Measurements from ENCODE around the gene DDX55.

The DDX55 gene

DNA sequence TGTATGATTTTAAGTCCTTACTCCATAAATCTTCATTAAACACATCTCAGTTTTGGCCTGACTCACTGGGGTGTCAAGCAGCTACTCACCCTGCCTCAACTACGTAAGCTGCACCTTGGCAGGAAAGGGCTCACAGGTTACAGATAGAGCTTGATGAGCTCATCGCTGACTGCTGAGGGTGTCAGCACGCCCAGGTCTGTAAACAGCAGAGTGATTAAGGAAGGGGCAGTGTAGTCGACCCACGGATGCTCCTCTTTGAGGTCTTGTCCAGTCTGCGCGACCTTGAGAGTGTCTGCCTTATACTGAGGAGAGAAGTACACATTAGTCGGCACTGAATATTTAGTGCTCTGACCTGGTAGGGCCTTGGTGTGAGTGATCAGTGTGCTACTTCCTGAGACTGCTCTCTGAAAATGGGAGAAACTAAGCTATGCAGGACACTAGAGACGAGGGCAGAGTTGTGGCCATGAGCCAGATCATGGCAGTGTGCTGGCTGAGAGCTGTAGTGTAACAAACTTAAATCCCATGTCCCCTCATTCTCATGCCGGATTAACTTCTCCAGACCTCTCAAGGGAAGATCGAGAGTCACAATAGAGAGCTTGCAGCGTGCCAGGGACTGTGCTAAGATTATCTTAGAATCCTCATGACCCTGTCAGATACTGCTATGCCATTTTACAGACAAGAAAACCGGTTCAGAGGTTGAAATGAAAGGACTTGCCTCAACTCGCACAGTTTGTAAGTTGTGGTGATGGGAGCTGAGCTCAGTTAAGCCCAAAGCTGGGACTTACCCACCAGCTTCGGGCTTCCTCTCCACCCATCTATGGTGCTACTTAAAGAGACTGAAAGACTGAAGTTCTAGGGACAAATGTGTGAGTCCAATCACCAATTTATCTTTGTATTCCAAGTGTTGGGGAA lies 20.0 kb downstream of the DDX55 start:
- no peak for ATAC-seq (replicated peaks)
- no peak overlapping the region for H3K27ac Mint-ChIP-seq
- no peaks in the 10 kb centered on the region for H3K27me3 Mint-ChIP-seq
- DNase-seq: no peak
- peaks cover 29 to 56% of the 10 kb centered on the region in 2 donors for H3K36me3 Mint-ChIP-seq
- no peaks in the 10 kb centered on the region for H3K9me3 Mint-ChIP-seq
- H3K4me3 Mint-ChIP-seq: no peak overlapping the region
- peaks cover 0 to 6% of the 10 kb centered on the region in 2 donors for H3K4me1 Mint-ChIP-seq

- peak; percentile 99 for ATAC-seq (replicated peaks)
- Mint-ChIP-seq H3K27me3 (no peaks in the 10 kb centered on the region), H3K4me3 (peak within 1 kb of the TSS; percentile 96 to 99), H3K4me1 (peaks cover 8 to 18% of the 10 kb centered on the region in 2 donors), H3K36me3 (peaks cover 17 to 32% of the 10 kb centered on the region in 2 donors), H3K27ac (peak within 1 kb of the TSS; percentile 99), H3K9me3 (no peaks in the 10 kb centered on the region)
- DNase-seq: peak; percentile 96
These were observed 31.7 kb downstream of the DDX55 start, which contains the start of the genes EIF2B1 and GTF2H3 for GRCh38 chr12:123633379-123634141. TSS of gene EIF2B1 (minus strand) at chr12:123633686. CDS start at chr12:123633557, 129 bp downstream. TSS of gene GTF2H3 (plus strand) at chr12:123633829. CDS start at chr12:123633860, 31 bp downstream.

DNA sequence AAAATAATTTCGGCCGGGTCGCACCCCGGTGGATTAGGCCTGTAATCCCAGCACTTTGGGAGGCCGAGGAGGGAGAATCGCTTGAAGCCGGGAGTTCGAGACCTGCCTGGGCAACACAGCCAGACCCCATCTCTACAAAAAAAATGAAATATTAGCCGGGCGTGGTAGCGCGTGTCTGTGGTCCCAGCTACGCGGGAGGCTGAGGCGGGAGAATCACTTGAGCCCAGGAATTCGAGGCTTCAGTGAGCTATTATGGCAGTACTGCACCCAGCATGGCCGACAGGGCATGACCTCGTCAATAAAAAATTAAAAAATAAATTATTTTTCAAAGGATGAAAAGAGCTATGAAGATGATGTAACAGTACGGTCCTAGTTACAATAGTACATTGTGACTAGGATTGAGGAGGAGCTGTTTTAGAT lies 32.3 kb downstream of the DDX55 start:
- no peaks in the 10 kb centered on the region for H3K27me3 Mint-ChIP-seq
- ATAC-seq (replicated peaks): no peak
- H3K27ac Mint-ChIP-seq: peak overlapping the region; percentile 99
- peaks cover 8 to 18% of the 10 kb centered on the region in 2 donors for H3K4me1 Mint-ChIP-seq
- H3K4me3 Mint-ChIP-seq: peak overlapping the region; percentile 96 to 99
- no peaks in the 10 kb centered on the region for H3K9me3 Mint-ChIP-seq
- H3K36me3 Mint-ChIP-seq: peaks cover 17 to 32% of the 10 kb centered on the region in 2 donors
- DNase-seq: peak; percentile 4

GRCh38 chr12:123643911-123644310 lies 42.0 kb downstream of the DDX55 start:
- no peaks in the 10 kb centered on the region for H3K27me3 Mint-ChIP-seq
- peaks cover 23 to 36% of the 10 kb centered on the region in 2 donors for H3K36me3 Mint-ChIP-seq
- no peak overlapping the region for H3K4me3 Mint-ChIP-seq
- ATAC-seq (replicated peaks) (no peak), DNase-seq (no peak)
- H3K27ac Mint-ChIP-seq: no peak overlapping the region
- no peaks in the 10 kb centered on the region for H3K4me1 Mint-ChIP-seq
- no peaks in the 10 kb centered on the region for H3K9me3 Mint-ChIP-seq

DNA sequence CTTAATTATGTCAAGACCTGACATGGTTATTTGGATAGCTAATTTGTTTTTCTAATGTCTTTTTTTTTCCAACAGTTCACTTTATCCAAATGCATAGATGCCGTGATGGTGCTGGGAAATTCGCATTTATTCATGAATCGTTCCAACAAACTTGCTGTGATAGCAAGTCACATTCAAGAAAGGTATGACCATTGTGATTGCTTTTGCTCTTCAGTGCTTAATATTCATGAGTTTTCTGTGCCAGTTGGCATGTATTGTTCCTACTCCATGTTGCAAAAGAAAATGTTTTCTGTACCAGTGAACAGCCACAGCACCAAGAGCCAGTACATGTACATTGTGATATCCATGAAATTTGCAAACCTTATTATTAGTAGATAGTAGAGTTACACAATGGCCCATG lies 43.5 kb downstream of the DDX55 start:
- DNase-seq (no peak), ATAC-seq (replicated peaks) (no peak)
- H3K9me3 Mint-ChIP-seq: no peaks in the 10 kb centered on the region
- no peaks in the 10 kb centered on the region for H3K4me1 Mint-ChIP-seq
- H3K36me3 Mint-ChIP-seq: peaks cover 22 to 35% of the 10 kb centered on the region in 2 donors
- H3K27ac Mint-ChIP-seq: no peak overlapping the region
- H3K4me3 Mint-ChIP-seq: no peak overlapping the region
- H3K27me3 Mint-ChIP-seq: no peaks in the 10 kb centered on the region

- Mint-ChIP-seq H3K9me3 (no peaks in the 10 kb centered on the region), H3K4me1 (no peaks in the 10 kb centered on the region)
These were observed 44.0 kb downstream of the DDX55 start for GRCh38 chr12:123645878-123646277.

DNA sequence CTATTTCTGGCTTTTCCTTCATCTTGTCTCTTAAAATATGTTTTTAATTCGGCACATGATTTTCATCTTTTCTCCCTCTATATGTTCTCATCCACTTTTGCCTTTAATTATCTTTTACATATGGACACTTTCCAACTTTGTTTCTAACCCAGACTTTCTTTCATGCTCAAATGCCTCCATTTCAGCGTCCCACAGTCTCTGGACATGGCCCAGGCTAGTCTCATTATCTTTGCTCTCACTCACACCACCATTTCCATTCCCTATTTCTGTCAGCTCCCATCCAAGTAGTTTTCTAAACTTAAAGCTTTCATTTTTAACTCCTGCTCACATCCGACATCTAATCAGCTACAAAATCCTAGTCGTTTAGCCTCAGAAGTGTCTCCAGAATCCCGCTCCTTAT lies 46.5 kb downstream of the DDX55 start:
- ATAC-seq (replicated peaks) (no peak), DNase-seq (no peak)
- no peaks in the 10 kb centered on the region for H3K9me3 Mint-ChIP-seq
- no peak overlapping the region for H3K4me3 Mint-ChIP-seq
- no peaks in the 10 kb centered on the region for H3K4me1 Mint-ChIP-seq
- no peak overlapping the region for H3K27ac Mint-ChIP-seq
- no peaks in the 10 kb centered on the region for H3K27me3 Mint-ChIP-seq
- peaks cover 19 to 37% of the 10 kb centered on the region in 2 donors for H3K36me3 Mint-ChIP-seq

More at GRCh38 chr12:123645878-123646277, 44.0 kb downstream of the DDX55 start:
- ATAC-seq (replicated peaks) (no peak), DNase-seq (no peak)
- no peaks in the 10 kb centered on the region for H3K27me3 Mint-ChIP-seq
- no peak overlapping the region for H3K4me3 Mint-ChIP-seq
- no peak overlapping the region for H3K27ac Mint-ChIP-seq
- peaks cover 24 to 39% of the 10 kb centered on the region in 2 donors for H3K36me3 Mint-ChIP-seq

- H3K27ac Mint-ChIP-seq: no peak overlapping the region
- H3K4me3 Mint-ChIP-seq: no peak overlapping the region
These were observed 52.3 kb downstream of the DDX55 start for GRCh38 chr12:123654129-123654701.

GRCh38 chr12:123655420-123655819 lies 53.5 kb downstream of the DDX55 start:
- ATAC-seq (replicated peaks): no peak
- H3K36me3 Mint-ChIP-seq: peaks cover 38 to 44% of the 10 kb centered on the region in 2 donors
- H3K9me3 Mint-ChIP-seq: no peaks in the 10 kb centered on the region
- no peak for DNase-seq
- no peak overlapping the region for H3K27ac Mint-ChIP-seq
- H3K4me1 Mint-ChIP-seq: peaks cover 2 to 19% of the 10 kb centered on the region in 2 donors
- H3K27me3 Mint-ChIP-seq: no peaks in the 10 kb centered on the region
- no peak overlapping the region for H3K4me3 Mint-ChIP-seq

More at GRCh38 chr12:123654129-123654701, 52.3 kb downstream of the DDX55 start:
- ATAC-seq (replicated peaks): no peak
- Mint-ChIP-seq H3K4me1 (peaks cover 0 to 12% of the 10 kb centered on the region in 2 donors), H3K36me3 (peaks cover 34 to 41% of the 10 kb centered on the region in 2 donors), H3K27me3 (no peaks in the 10 kb centered on the region), H3K9me3 (no peaks in the 10 kb centered on the region)
- DNase-seq: no peak

GRCh38 chr12:123656392-123656791 lies 54.5 kb downstream of the DDX55 start:
- H3K4me3 Mint-ChIP-seq: no peak overlapping the region
- H3K4me1 Mint-ChIP-seq: peaks cover 2 to 19% of the 10 kb centered on the region in 2 donors
- peaks cover 35 to 41% of the 10 kb centered on the region in 2 donors for H3K36me3 Mint-ChIP-seq
- H3K27ac Mint-ChIP-seq: no peak overlapping the region
- no peaks in the 10 kb centered on the region for H3K27me3 Mint-ChIP-seq
- H3K9me3 Mint-ChIP-seq: no peaks in the 10 kb centered on the region
- DNase-seq: no peak
- ATAC-seq (replicated peaks): no peak

DNA sequence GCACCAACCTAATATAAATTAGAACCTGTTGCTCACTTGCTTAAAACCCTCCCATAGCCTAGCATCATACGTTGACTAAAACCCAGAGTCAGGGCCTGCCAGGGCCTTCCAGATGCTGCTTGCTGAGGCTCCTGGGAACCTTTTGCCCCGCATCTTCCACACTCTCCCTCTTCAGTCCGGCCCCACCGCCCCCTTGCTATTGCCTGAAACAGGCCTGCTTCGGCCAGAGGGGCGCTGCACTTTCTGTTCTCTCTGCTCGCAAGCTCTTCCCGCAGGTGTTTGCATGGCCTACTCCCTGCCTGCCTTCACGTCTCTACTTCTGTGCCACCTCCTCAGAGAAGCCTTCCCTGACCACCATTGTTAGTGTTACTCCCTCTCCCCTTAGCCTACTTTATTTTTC lies 55.3 kb downstream of the DDX55 start:
- H3K27ac Mint-ChIP-seq: peak overlapping the region; percentile 6
- no peak for DNase-seq
- H3K9me3 Mint-ChIP-seq: no peaks in the 10 kb centered on the region
- no peak overlapping the region for H3K4me3 Mint-ChIP-seq
- ATAC-seq (replicated peaks): no peak
- H3K4me1 Mint-ChIP-seq: peaks cover 2 to 19% of the 10 kb centered on the region in 2 donors
- no peaks in the 10 kb centered on the region for H3K27me3 Mint-ChIP-seq
- peaks cover 32 to 36% of the 10 kb centered on the region in 2 donors for H3K36me3 Mint-ChIP-seq

GRCh38 chr12:123659996-123660727 lies 58.3 kb downstream of the DDX55 start:
- Mint-ChIP-seq H3K27ac (no peak overlapping the region), H3K4me1 (peaks cover 2 to 19% of the 10 kb centered on the region in 2 donors), H3K27me3 (no peaks in the 10 kb centered on the region), H3K36me3 (peaks cover 41% of the 10 kb centered on the region in 2 donors), H3K9me3 (no peaks in the 10 kb centered on the region), H3K4me3 (no peak overlapping the region)
- DNase-seq (no peak), ATAC-seq (replicated peaks) (no peak)

- DNase-seq (no peak), ATAC-seq (replicated peaks) (no peak)
- Mint-ChIP-seq H3K4me3 (no peak overlapping the region), H3K9me3 (no peaks in the 10 kb centered on the region), H3K27me3 (no peaks in the 10 kb centered on the region), H3K36me3 (peaks cover 20 to 23% of the 10 kb centered on the region in 2 donors), H3K27ac (no peak overlapping the region), H3K4me1 (peaks cover 7 to 19% of the 10 kb centered on the region in 2 donors)
These were observed 65.9 kb downstream of the DDX55 start for GRCh38 chr12:123667771-123668170.

Measured in stimulated activated naive B cell treated with anti-CD40 and anti-IgM and Interleukin-4, amounts not matched to agents 10 μg/mL and 1 μg/mL and 100 μg/mL, for 72 hours (primary cell).